Measurements from ENCODE around the gene LPIN1. TPM values are rescaled to one million over a fixed set of nuclear protein-coding genes. Genes with fewer than 3 reads are reported as not detected.

LPIN1 gene
- total RNA-seq, 1 donor from 2014 or later, result 18.3 TPM

GRCh38 chr2:11775384-11775783 is 29.0 kb downstream of the LPIN1 start:
- H3K9me3 Mint-ChIP-seq (ENCODE audit: low read depth), result no peaks in the 10 kb centered on the region
- no peaks in the 10 kb centered on the region for H3K4me1 Mint-ChIP-seq (ENCODE audit: low read depth)
- no peak for DNase-seq (ENCODE audit: low spot score, unreplicated experiment)
- H3K4me3 Mint-ChIP-seq (ENCODE audit: low read depth), result no peak overlapping the region
- H3K27me3 Mint-ChIP-seq, result peaks cover 7% of the 10 kb centered on the region
- peaks cover 9% of the 10 kb centered on the region for H3K36me3 Mint-ChIP-seq (ENCODE audit: insufficient read depth)
- TF ChIP-seq CTCF (IDR thresholded peaks at IDR 0.05; ENCODE audit: unreplicated experiment), result no peak
- no peak overlapping the region for H3K27ac Mint-ChIP-seq

GRCh38 chr2:11777066-11777782 is 30.8 kb downstream of the LPIN1 start:
- no peak for TF ChIP-seq CTCF (IDR thresholded peaks at IDR 0.05; ENCODE audit: unreplicated experiment)
- H3K9me3 Mint-ChIP-seq (ENCODE audit: low read depth), result no peaks in the 10 kb centered on the region
- H3K36me3 Mint-ChIP-seq (ENCODE audit: insufficient read depth), result peaks cover 7% of the 10 kb centered on the region
- H3K27me3 Mint-ChIP-seq, result peaks cover 7% of the 10 kb centered on the region
- no peak for DNase-seq (ENCODE audit: low spot score, unreplicated experiment)
- no peak overlapping the region for H3K27ac Mint-ChIP-seq
- no peaks in the 10 kb centered on the region for H3K4me1 Mint-ChIP-seq (ENCODE audit: low read depth)
- H3K4me3 Mint-ChIP-seq (ENCODE audit: low read depth), result no peak overlapping the region

GRCh38 chr2:11777886-11778415 is 31.5 kb downstream of the LPIN1 start:
- H3K36me3 Mint-ChIP-seq (ENCODE audit: insufficient read depth), result peaks cover 10% of the 10 kb centered on the region
- no peak overlapping the region for H3K27ac Mint-ChIP-seq
- DNase-seq (ENCODE audit: low spot score, unreplicated experiment), result no peak
- H3K27me3 Mint-ChIP-seq, result peaks cover 7% of the 10 kb centered on the region
- no peak for TF ChIP-seq CTCF (IDR thresholded peaks at IDR 0.05; ENCODE audit: unreplicated experiment)
- no peak overlapping the region for H3K4me3 Mint-ChIP-seq (ENCODE audit: low read depth)
- H3K4me1 Mint-ChIP-seq (ENCODE audit: low read depth), result no peaks in the 10 kb centered on the region
- no peaks in the 10 kb centered on the region for H3K9me3 Mint-ChIP-seq (ENCODE audit: low read depth)

GRCh38 chr2:11778416-11778815 is 32.0 kb downstream of the LPIN1 start:
- Mint-ChIP-seq H3K4me3 (ENCODE audit: low read depth) (no peak overlapping the region), H3K36me3 (ENCODE audit: insufficient read depth) (peaks cover 10% of the 10 kb centered on the region), H3K27me3 (peaks cover 7% of the 10 kb centered on the region), H3K27ac (no peak overlapping the region), H3K9me3 (ENCODE audit: low read depth) (no peaks in the 10 kb centered on the region), H3K4me1 (ENCODE audit: low read depth) (no peaks in the 10 kb centered on the region)
- no peak for TF ChIP-seq CTCF (IDR thresholded peaks at IDR 0.05; ENCODE audit: unreplicated experiment)
- DNase-seq (ENCODE audit: low spot score, unreplicated experiment), result no peak

GRCh38 chr2:11778923-11779757 is 32.7 kb downstream of the LPIN1 start:
- peaks cover 13% of the 10 kb centered on the region for H3K36me3 Mint-ChIP-seq (ENCODE audit: insufficient read depth)
- no peak overlapping the region for H3K4me3 Mint-ChIP-seq (ENCODE audit: low read depth)
- DNase-seq (ENCODE audit: low spot score, unreplicated experiment), result peak; percentile 74
- H3K4me1 Mint-ChIP-seq (ENCODE audit: low read depth), result no peaks in the 10 kb centered on the region
- peak; percentile 96 for TF ChIP-seq CTCF (IDR thresholded peaks at IDR 0.05; ENCODE audit: unreplicated experiment)
- H3K27me3 Mint-ChIP-seq, result peaks cover 7% of the 10 kb centered on the region
- H3K27ac Mint-ChIP-seq, result no peak overlapping the region
- no peaks in the 10 kb centered on the region for H3K9me3 Mint-ChIP-seq (ENCODE audit: low read depth)

All from progenitor cell of endocrine pancreas (in vitro differentiated cells).